Endothelial cell of umbilical vein (primary cell): Measurements from ENCODE around the gene ZNF362.

Source experiments
- CTCF ChIP-seq, 2 donors: IDR thresholded peaks; 1 replicate in 1 of 2; 2 replicates in 1 of 2; pipeline ENCODE4 v1.5.1; 2011; ENCODE audit warnings: low read length in 2 of 2, mild to moderate bottlenecking in 2 of 2, moderate library complexity in 2 of 2, control low read depth in 1 of 2, inconsistent platforms in 1 of 2, low read depth in 1 of 2; ENCODE audit not compliant: insufficient read depth in 1 of 2; ENCODE audit errors: extremely low read depth in 1 of 2
- EZH2 ChIP-seq: IDR thresholded peaks from 2 replicates; pipeline ENCODE4 v1.6.1; 2012; ENCODE audit warnings: borderline replicate concordance, low read depth, mild to moderate bottlenecking, moderate library complexity, low read length, inconsistent platforms; ENCODE audit not compliant: severe bottlenecking
- FOS ChIP-seq: IDR thresholded peaks from 2 replicates; pipeline ENCODE4 v1.6.1; 2011; ENCODE audit warnings: mild to moderate bottlenecking, low read length, moderate library complexity, borderline replicate concordance; ENCODE audit not compliant: insufficient read depth
- GATA2 ChIP-seq: IDR thresholded peaks from 2 replicates; pipeline ENCODE4 v1.7.0; 2011; ENCODE audit warnings: low read depth, mild to moderate bottlenecking, moderate library complexity, mixed read lengths, low read length; ENCODE audit not compliant: insufficient read length, insufficient read depth
- JUN ChIP-seq: IDR thresholded peaks from 2 replicates; pipeline ENCODE4 v1.6.1; 2011; ENCODE audit warnings: borderline replicate concordance, low read depth; ENCODE audit not compliant: insufficient read length, insufficient read depth
- MAX ChIP-seq: IDR thresholded peaks from 2 replicates; pipeline ENCODE4 v1.6.1; 2011; ENCODE audit not compliant: insufficient read depth, insufficient read length
- MYC ChIP-seq: IDR thresholded peaks from one replicate; pipeline ENCODE4 v1.6.1; 2011; ENCODE audit warnings: mild to moderate bottlenecking, low read depth, low read length
- POLR2A ChIP-seq: IDR thresholded peaks from 2 replicates; pipeline ENCODE4 v1.6.1; 2012; ENCODE audit warnings: low read depth, mild to moderate bottlenecking, control low read depth, low read length
- POLR2AphosphoS5 ChIP-seq: IDR thresholded peaks from 2 replicates; pipeline ENCODE4 v1.6.1; 2012; ENCODE audit warnings: low read depth, mild to moderate bottlenecking, control low read depth, low read length, moderate library complexity; ENCODE audit not compliant: insufficient read depth

GRCh38 chr1:33219886-33220661, 36.2 kb upstream of the ZNF362 start:
- TF ChIP-seq CTCF (IDR thresholded peaks at IDR 0.05; ENCODE audit: extremely low read depth in 1 of 2, insufficient read depth in 1 of 2, low read depth in 1 of 2, low read length in 2 of 2), result no peak
- TF ChIP-seq EZH2, result no peak
- TF ChIP-seq POLR2A, result no peak
- no peak for TF ChIP-seq POLR2AphosphoS5
- TF ChIP-seq FOS, result no peak
- no peak for TF ChIP-seq MAX
- no peak for TF ChIP-seq MYC
- TF ChIP-seq JUN, result no peak
- TF ChIP-seq GATA2, result no peak
